ENCODE results near the gene C20orf204. TPM values are rescaled to one million over a fixed set of nuclear protein-coding genes. Genes with fewer than 3 reads are reported as not detected.

The C20orf204 gene
- total and polyA plus RNA-seq, 4 donors, result 0.07 to 0.59 (median 0.12) TPM

DNA sequence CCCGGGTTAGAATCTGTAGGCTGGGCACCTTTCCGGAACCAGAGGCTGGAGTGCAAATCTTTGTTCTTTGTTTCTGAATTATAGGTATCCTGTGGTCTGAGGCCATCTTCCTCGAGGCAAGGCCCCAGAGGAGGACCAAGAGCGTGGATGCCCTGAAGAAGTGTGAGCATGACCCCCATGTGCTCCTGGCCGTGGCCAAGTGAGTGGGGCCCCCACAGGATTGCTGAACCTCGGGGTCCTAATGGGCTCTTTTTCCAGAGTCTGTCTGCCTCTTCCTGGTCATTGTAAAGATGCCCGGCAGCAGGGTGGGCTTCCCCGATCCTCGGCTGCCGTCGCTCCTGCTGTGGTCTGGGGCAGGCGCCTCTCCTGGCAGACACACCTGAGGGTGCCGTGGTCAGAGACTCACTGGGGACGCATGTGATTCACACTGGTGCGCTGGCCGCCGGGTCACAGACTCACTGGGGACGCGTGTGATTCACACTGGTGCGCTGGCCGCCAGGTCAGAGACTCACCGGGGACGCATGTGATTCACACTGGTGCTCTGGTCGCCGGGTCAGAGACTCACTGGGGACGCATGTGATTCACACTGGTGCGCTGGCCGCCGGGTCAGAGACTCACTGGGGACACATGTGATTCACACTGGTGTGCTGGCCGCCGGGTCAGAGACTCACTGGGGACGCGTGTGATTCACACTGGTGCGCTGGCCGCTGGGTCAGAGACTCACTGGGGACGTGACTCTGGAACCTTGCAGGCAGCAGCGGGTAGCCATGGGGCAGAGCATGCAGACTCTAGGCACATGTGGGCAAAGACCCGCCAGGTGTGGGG is 6.5 kb upstream of the C20orf204 start:
- no peak for DNase-seq (ENCODE audit: low spot score)
- H3K36me3 ChIP-seq (ENCODE audit: control insufficient read depth in 4 of 4, insufficient read depth in 3 of 4, low read depth in 1 of 4, low read length in 3 of 4), result peaks cover 18 to 76% (median 33%) of the 10 kb centered on the region in 4 donors
- no peak overlapping the region for H3K27ac ChIP-seq (ENCODE audit: low read depth in 1 of 2, low read length in 2 of 2)
- H3K4me3 ChIP-seq (ENCODE audit: low read depth in 1 of 3, low read length in 3 of 3), result no peak overlapping the region
- no peak for TF ChIP-seq FOXA2 (IDR thresholded peaks at IDR 0.05)
- TF ChIP-seq TAF1 (conservative IDR thresholded peaks at IDR 0.05), result no peak
- TF ChIP-seq JUND (IDR thresholded peaks at IDR 0.05), result no peak
- no peak for TF ChIP-seq HNF4G (IDR thresholded peaks at IDR 0.05)
- no peak for TF ChIP-seq RAD21 (IDR thresholded peaks at IDR 0.05)
- TF ChIP-seq, protein P1, sequence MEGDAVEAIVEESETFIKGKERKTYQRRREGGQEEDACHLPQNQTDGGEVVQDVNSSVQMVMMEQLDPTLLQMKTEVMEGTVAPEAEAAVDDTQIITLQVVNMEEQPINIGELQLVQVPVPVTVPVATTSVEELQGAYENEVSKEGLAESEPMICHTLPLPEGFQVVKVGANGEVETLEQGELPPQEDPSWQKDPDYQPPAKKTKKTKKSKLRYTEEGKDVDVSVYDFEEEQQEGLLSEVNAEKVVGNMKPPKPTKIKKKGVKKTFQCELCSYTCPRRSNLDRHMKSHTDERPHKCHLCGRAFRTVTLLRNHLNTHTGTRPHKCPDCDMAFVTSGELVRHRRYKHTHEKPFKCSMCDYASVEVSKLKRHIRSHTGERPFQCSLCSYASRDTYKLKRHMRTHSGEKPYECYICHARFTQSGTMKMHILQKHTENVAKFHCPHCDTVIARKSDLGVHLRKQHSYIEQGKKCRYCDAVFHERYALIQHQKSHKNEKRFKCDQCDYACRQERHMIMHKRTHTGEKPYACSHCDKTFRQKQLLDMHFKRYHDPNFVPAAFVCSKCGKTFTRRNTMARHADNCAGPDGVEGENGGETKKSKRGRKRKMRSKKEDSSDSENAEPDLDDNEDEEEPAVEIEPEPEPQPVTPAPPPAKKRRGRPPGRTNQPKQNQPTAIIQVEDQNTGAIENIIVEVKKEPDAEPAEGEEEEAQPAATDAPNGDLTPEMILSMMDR (IDR thresholded peaks at IDR 0.05; ENCODE audit: low read depth, low read length, missing input control), result no peak
- no peak overlapping the region for H3K9ac ChIP-seq (ENCODE audit: low read depth in 1 of 2, low read length in 2 of 2)
- H3K9me3 ChIP-seq (ENCODE audit: control insufficient read depth in 4 of 4, low read length in 3 of 4), result no peaks in the 10 kb centered on the region
- H3K4me1 ChIP-seq (ENCODE audit: control insufficient read depth in 4 of 4, insufficient read depth in 4 of 4, low read length in 3 of 4), result peaks cover 5 to 14% (median 10%) of the 10 kb centered on the region in 4 donors
- H3K27me3 ChIP-seq (ENCODE audit: control insufficient read depth in 4 of 4, insufficient read depth in 4 of 4, low read length in 3 of 4), result no peaks in the 10 kb centered on the region
- 96% methylated on average over 38 of the region's 38 CpGs for WGBS

DNA sequence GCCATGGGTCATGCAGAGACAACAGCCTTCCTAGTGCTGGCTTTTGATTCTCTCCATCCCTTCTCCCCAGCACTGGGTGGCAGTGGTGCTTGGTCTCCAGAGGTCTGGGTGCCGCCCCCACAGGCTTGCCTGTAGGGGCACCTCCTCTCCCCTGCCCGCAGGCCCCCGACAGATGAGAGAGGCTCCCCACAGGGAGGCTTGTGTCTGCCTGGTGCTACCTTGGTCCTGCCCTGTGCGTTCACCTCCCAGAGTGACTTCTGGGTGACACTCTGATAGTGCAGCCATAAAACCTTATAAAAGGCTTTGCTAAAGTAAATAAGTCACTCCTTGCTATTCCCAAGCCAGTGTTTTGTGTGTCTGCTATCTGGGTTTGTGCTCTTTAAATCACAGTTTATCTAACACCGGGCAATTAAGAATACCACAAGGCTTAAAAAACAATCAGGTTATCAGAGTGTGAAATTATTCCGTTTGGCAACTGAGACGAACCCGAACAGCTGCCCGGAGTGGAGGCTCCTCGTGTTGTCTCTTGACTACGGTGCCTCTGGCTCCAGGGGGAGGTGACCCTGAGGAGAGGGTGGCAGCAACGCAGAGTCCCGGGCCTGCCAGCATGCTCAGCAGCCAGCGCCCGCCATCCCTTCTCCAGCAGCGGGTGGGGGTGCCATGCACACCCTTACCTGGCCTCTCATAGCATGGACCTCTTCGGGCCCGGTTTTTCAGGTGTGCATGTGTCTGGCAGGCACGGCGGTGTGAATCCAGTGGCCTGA is 5.4 kb upstream of the C20orf204 start:
- Histone ChIP-seq H3K27ac (ENCODE audit: low read depth in 1 of 2, low read length in 2 of 2) (no peak overlapping the region), H3K4me3 (ENCODE audit: low read depth in 1 of 3, low read length in 3 of 3) (no peak overlapping the region), H3K9me3 (ENCODE audit: control insufficient read depth in 4 of 4, low read length in 3 of 4) (no peaks in the 10 kb centered on the region), H3K27me3 (ENCODE audit: control insufficient read depth in 4 of 4, insufficient read depth in 4 of 4, low read length in 3 of 4) (no peaks in the 10 kb centered on the region), H3K4me1 (ENCODE audit: control insufficient read depth in 4 of 4, insufficient read depth in 4 of 4, low read length in 3 of 4) (peaks cover 0 to 3% (median 2%) of the 10 kb centered on the region in 4 donors), H3K36me3 (ENCODE audit: control insufficient read depth in 4 of 4, insufficient read depth in 3 of 4, low read depth in 1 of 4, low read length in 3 of 4) (peaks cover 18 to 79% (median 36%) of the 10 kb centered on the region in 4 donors), H3K9ac (ENCODE audit: low read depth in 1 of 2, low read length in 2 of 2) (no peak overlapping the region)
- no peak for DNase-seq (ENCODE audit: low spot score)
- TF ChIP-seq TAF1 (conservative IDR thresholded peaks at IDR 0.05), result no peak
- no peak for TF ChIP-seq HNF4A (conservative IDR thresholded peaks at IDR 0.05)
- TF ChIP-seq FOXA1 (IDR thresholded peaks at IDR 0.05), result no peak
- no peak for TF ChIP-seq FOXA2 (IDR thresholded peaks at IDR 0.05)
- TF ChIP-seq EGR1 (IDR thresholded peaks at IDR 0.05; ENCODE audit: low read depth in 2 of 2), result no peak
- TF ChIP-seq RXRA (IDR thresholded peaks at IDR 0.05), result no peak
- no peak for TF ChIP-seq HNF4G (IDR thresholded peaks at IDR 0.05)
- TF ChIP-seq, protein P1 (IDR thresholded peaks at IDR 0.05; ENCODE audit: low read depth, low read length, missing input control), result no peak
- TF ChIP-seq, protein P2, sequence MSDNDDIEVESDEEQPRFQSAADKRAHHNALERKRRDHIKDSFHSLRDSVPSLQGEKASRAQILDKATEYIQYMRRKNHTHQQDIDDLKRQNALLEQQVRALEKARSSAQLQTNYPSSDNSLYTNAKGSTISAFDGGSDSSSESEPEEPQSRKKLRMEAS (IDR thresholded peaks at IDR 0.05), result no peak
- TF ChIP-seq, protein P3, sequence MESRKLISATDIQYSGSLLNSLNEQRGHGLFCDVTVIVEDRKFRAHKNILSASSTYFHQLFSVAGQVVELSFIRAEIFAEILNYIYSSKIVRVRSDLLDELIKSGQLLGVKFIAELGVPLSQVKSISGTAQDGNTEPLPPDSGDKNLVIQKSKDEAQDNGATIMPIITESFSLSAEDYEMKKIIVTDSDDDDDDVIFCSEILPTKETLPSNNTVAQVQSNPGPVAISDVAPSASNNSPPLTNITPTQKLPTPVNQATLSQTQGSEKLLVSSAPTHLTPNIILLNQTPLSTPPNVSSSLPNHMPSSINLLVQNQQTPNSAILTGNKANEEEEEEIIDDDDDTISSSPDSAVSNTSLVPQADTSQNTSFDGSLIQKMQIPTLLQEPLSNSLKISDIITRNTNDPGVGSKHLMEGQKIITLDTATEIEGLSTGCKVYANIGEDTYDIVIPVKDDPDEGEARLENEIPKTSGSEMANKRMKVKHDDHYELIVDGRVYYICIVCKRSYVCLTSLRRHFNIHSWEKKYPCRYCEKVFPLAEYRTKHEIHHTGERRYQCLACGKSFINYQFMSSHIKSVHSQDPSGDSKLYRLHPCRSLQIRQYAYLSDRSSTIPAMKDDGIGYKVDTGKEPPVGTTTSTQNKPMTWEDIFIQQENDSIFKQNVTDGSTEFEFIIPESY (IDR thresholded peaks at IDR 0.05), result no peak
- TF ChIP-seq, protein P4, sequence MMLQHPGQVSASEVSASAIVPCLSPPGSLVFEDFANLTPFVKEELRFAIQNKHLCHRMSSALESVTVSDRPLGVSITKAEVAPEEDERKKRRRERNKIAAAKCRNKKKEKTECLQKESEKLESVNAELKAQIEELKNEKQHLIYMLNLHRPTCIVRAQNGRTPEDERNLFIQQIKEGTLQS (IDR thresholded peaks at IDR 0.05), result no peak
- no peak for TF ChIP-seq GABPA (IDR thresholded peaks at IDR 0.05 in 1 of 2, conservative IDR thresholded peaks at IDR 0.05 in 1 of 2)
- TF ChIP-seq YY1 (IDR thresholded peaks at IDR 0.05), result no peak
- 90% methylated on average over 20 of the region's 20 CpGs for WGBS
